ENCODE data around the gene SMTNL1.

Gene SMTNL1

GRCh38 chr11:57536947-57537619, at the start of gene SMTNL1:
TSS of gene SMTNL1 (plus strand) at chr11:57537595. CDS start at chr11:57542643, 5,048 bp downstream.
- TF ChIP-seq CTCF (IDR thresholded peaks at IDR 0.05; ENCODE audit: low read depth, low read length) = no peak
- no peak within 1 kb of the TSS for H3K4me3 ChIP-seq (ENCODE audit: low read depth, low read length)

DNA sequence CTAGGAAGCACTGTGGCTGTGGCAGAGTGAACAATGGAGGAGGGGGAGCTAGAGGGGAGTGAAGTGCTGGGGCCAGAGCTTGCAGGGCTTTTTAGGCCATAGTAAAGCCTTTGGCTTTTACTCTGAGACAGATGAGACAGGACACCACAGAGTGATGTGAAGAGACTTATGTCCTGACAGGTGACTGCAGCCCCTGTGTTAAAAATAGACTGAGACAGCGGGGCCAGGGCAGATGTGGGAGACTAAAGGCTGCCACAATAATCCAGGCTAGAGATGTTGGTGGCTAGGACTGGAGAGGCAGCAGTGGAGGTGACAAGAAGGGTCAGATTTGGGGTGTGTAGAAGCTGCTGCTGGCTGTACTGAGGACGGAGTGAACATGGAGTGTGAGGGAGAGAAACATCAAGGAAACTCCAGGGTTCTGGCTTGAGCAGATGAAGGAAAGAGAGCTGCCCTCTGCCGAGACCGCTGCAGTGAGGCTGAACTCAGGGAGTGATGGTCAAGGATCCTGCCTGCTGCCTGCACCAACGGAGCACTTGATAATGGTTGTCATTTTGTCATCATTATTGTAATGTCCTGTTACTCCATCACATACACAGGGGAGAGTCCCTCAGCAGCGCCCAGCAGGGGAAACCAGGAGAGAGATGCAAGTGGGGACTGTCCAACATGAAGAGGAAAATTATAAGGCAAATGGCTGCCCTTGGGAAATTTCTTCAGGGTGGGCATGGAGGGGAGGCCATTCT, 49.3 kb upstream of the SMTNL1 start:
- no peak overlapping the region for H3K4me3 ChIP-seq (ENCODE audit: low read depth, low read length)
- no peak for TF ChIP-seq CTCF (IDR thresholded peaks at IDR 0.05; ENCODE audit: low read depth, low read length)

DNA sequence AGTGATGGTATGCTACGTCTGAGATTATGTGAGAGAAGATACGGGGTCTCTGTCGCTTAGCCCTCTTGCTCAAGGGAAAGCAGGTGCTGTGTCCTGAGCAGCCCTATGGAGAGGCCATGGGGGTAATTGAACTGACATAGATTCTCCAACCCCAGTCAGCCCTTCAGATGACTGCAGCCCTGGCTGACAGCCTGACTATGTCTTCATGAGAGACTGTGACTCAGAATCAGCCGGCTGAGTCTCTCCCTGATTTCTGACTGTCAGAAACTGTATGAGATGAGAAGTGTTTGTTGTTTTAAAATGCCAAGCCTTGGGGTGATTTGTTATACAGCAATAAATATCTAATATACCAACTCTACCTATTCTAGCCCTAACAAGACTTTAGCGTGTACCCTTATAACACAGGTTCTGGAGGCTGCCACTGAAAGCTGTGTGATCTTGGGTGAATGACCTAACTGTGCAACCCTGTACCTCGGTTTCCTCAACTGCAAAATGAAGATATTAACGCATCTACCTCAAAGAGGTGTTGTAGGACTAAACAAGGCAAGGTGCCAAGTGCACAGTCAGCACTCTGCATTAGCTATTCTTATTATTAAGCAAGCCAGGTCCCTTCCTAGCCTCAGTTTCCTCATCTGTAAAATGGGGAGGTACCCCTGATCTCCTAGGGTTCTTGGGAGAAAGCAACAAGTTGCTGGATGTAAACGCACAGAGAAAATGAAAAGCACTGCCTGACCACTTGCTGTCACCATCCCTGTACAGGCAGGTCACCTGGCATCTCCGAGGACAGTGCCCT, 46.7 kb upstream of the SMTNL1 start:
- H3K4me3 ChIP-seq (ENCODE audit: low read depth, low read length) = no peak overlapping the region
- no peak for TF ChIP-seq CTCF (IDR thresholded peaks at IDR 0.05; ENCODE audit: low read depth, low read length)

- H3K4me3 ChIP-seq (ENCODE audit: low read depth, low read length) = no peak overlapping the region
- peak; percentile 67 for TF ChIP-seq CTCF (IDR thresholded peaks at IDR 0.05; ENCODE audit: low read depth, low read length)
Measured at GRCh38 chr11:57491371-57492061, 45.9 kb upstream of the SMTNL1 start.

- TF ChIP-seq CTCF (IDR thresholded peaks at IDR 0.05; ENCODE audit: low read depth, low read length) = peak; percentile 94
Measured at GRCh38 chr11:57493507-57494503, 43.6 kb upstream of the SMTNL1 start.

DNA sequence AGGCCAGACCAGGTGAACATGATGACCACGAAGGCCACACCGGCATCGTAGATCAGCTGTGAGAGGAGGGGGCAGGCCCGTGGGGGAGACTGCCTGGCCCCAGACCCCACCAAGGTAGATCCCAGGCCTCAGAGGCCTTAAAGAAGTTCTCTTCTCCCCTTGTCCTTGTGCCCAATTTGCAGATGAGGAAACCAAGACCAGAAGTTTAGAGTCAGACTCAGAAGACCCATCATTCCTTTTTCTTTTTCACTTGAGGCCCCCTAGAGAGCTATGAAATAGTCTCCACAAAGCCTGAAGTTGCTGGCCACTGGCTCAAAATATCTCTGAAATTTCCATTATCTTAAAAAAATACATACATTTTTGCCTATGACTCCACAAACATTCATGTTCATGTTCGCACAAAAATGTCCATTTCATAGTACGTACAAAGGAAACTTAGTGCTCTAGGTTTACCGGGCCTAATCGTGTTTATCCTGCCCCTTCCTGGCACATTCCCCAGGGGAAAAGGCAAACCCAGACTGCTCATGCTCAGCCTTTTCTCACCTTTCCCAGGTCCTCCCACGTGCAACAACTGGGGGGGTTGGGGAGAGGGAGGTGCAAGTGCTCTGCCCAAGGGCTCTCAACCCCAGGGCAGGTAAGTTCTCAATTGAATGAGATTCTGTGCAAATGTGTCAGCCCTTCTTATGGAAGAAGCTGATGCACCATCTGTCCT, 41.1 kb upstream of the SMTNL1 start:
- no peak for TF ChIP-seq CTCF (IDR thresholded peaks at IDR 0.05; ENCODE audit: low read depth, low read length)
- H3K4me3 ChIP-seq (ENCODE audit: low read depth, low read length) = no peak overlapping the region

More at GRCh38 chr11:57493507-57494503, 43.6 kb upstream of the SMTNL1 start:
- H3K4me3 ChIP-seq (ENCODE audit: low read depth, low read length) = no peak overlapping the region

All from WI38 (cell line).